Erythroblast (primary cell): ENCODE results near the gene RFX3.

ENCODE experiments used
- DNase-seq, 2 experiments: peaks; one replicate each; lab custom pipeline; 2025; lab: John Stamatoyannopoulos, UW
- GATA1 ChIP-seq: IDR thresholded peaks from 2 replicates; pipeline ENCODE4 v1.6.1; 2011; ENCODE audit warnings: low read depth, mild to moderate bottlenecking, control low read depth, low read length, moderate library complexity
- POLR2A ChIP-seq: IDR thresholded peaks from 2 replicates; pipeline ENCODE4 v1.6.1; 2011; ENCODE audit warnings: mild to moderate bottlenecking, low read length

RFX3 gene

GRCh38 chr9:3409453-3409852, 116.3 kb downstream of the RFX3 start:
- TF ChIP-seq GATA1 = no peak
- no peak for TF ChIP-seq POLR2A
- DNase-seq = no peak

DNA sequence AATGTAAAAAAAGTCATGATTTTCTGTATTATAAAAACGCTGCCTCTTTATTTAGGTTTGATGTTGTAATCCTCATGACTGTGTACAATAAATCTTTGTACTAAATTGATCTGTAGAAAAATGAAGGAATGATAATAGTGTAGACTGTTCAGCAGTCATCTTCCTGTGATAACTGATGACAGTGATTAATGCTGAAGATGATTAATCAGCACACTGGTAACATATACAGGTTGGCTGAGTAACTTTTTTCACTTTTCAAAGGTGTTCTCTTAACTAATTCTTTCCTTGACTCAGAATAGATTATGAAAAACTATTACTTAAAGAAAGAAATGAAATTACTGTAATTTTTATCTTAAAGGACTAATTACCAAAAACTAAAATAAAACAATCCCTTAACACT, 122.5 kb downstream of the RFX3 start:
- TF ChIP-seq GATA1 (no peak), POLR2A (no peak)

DNA sequence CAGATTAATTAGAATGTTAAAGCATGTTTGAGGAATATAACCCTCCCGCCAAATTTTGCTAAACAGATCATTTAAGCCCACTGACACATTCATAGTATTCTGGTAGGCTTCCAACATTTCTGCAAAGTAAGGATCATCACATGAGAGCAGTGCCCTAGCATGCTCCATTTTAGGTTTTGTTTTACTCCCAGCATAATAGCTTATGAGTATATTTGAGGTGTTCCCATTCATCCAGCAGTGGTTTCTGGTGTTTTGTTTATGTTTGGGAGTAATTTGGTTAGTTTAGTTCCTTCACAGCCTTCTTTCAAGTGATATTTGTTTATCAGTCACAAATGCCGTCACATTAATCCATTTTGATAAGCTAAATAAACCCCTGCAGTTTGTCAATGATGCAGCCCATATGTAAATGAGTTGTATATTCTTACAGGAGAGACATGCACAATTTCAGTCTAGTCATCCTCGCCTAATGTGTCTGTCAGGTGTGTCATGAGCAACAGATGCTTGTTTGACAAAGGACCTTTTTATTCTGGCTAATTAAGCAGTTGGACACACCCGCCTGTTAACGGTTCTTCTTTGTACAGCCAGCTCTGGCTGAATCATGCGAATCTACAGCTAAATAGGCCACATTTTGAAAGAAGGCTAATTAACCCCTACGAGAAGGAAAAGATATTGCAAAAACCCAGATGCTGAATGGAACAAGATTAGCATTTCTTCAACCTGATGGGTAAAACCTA, 124.4 kb downstream of the RFX3 start:
- TF ChIP-seq POLR2A = no peak
- TF ChIP-seq GATA1 = no peak
- no peak for DNase-seq

More for the DNA sequence above, 122.5 kb downstream of the RFX3 start:
- DNase-seq = no peak

GRCh38 chr9:3398232-3398648, 127.6 kb downstream of the RFX3 start:
- TF ChIP-seq GATA1 (no peak), POLR2A (no peak)
- DNase-seq = no peak

- DNase-seq = no peak
- TF ChIP-seq GATA1 = no peak
- TF ChIP-seq POLR2A = no peak
These were observed 128.0 kb downstream of the RFX3 start for GRCh38 chr9:3397766-3398165.

- no peak for DNase-seq
- TF ChIP-seq POLR2A (no peak), GATA1 (no peak)
These were observed 134.4 kb downstream of the RFX3 start for GRCh38 chr9:3391414-3391813.

DNA sequence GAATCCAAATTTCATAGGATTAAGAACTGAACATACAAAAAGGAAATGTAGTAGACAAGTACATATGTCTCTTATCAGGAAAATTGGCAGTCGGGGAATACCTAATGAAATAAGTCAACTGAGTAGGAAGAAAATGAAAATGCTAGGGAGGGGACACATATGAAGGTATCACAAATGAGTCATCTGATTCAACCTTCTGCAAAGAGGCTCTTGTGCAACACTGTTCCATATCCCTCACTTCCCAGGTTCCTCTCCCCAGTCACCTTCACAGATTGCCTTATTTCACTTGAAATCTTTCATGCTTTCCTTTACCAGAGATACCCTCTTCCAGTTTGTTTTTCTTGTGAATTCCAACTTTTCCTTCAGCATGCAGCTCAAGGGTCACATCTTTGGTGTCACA, 139.0 kb downstream of the RFX3 start:
- TF ChIP-seq GATA1 = no peak
- no peak for TF ChIP-seq POLR2A
- no peak for DNase-seq

GRCh38 chr9:3385871-3386270, 139.9 kb downstream of the RFX3 start:
- no peak for DNase-seq
- TF ChIP-seq GATA1 (no peak), POLR2A (no peak)

GRCh38 chr9:3371842-3372241, 154.0 kb downstream of the RFX3 start:
- DNase-seq = no peak
- TF ChIP-seq GATA1 (no peak), POLR2A (no peak)

DNA sequence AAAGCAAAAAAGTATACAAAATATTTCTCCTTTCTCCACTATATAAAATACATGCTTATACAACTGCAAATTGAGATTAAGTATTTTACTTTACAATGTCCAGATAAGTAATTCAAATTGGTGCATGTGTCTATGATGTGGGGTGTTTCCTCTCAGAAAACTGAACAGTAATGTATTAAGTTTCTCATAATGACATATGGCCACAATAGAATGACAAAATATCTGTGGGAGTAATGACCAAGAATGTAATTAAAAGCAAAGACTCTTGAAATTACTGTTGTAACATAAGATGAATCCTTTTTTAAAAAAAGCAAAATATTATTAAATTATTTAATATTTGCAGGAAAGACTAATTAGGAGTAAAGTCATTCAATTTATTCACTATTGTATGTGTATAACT, 155.1 kb downstream of the RFX3 start:
- no peak for DNase-seq
- no peak for TF ChIP-seq GATA1
- TF ChIP-seq POLR2A = no peak

- TF ChIP-seq GATA1 (no peak), POLR2A (no peak)
- DNase-seq = no peak
These were observed 158.6 kb downstream of the RFX3 start for GRCh38 chr9:3367185-3367584.

DNA sequence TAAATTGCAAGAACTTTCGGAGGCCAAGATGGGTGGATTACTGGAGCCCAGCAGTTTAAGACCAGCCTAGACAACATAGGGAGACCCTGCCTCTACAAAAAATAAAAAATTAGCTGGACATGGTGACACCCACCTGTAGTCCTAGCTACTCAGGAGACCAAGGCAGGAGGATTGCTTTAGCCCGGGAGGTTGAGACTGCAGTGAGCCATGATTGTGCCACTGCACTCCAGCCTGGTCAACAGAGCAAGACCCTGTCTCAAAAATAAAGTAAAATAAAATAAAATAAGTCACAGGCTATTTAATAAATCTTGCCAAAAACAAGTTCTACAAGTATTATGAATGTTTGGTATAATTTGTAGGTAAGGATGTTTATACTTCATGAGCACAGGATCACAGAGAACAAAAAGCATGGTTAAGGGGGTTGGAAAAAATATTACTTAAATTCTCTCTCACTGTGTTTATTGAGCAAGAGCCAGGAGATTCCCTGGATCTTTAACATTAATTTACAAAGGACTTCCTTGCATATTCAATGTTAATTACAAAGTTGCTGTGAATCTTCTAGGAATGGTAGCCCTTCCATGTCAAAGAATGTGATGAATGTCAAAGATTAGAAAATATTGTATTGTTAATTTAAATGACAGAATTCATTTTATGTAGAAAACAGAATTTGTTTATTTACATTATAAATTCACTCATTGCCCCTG, 164.0 kb downstream of the RFX3 start:
- TF ChIP-seq POLR2A (no peak), GATA1 (no peak)
- DNase-seq = no peak

DNA sequence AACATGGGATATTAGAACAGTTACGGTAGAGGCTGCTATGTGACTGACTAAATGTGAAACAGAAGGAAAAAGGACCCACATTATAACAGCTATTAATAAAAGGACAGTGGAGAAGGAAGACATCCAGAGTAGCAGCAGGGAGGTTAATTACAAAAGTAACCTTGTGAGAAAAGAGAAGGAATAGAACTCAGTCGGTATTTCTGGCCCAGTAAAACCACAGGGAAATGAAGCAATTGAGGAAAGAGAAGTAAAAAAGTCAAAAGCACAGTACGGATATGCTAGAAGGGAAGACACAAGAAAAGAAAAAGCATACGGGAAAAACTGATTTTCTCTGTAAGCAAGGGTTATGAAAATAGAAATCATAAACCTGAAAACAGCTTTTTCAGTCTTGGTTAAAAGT, 164.7 kb downstream of the RFX3 start:
- no peak for TF ChIP-seq GATA1
- TF ChIP-seq POLR2A = no peak
- DNase-seq = no peak

DNA sequence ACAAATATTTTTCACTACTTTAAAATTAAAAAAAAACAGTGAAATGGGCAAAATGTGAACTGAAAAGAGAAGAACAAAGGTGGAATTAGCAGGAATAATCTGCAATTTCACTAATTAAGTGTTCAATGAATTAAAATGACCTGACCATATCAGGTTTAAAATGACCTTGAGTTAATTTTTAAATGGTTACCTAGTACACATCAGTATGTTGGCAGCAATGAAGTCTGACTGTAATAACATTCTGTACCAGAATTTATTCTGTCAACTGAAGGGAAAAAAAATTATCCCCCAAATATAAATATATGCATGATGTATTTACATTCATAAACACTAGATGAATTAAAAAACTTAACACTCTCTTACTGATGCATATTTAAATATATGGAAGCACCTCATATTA, 165.6 kb downstream of the RFX3 start:
- DNase-seq = no peak
- TF ChIP-seq GATA1 (no peak), POLR2A (no peak)

- DNase-seq = no peak
- TF ChIP-seq POLR2A = no peak
These were observed 166.0 kb downstream of the RFX3 start for GRCh38 chr9:3359778-3360177.
